ENCODE measurements around the gene SEPTIN2. TPM values are rescaled to one million over a fixed set of nuclear protein-coding genes. Genes with fewer than 3 reads are reported as not detected.

SEPTIN2 gene
- total and polyA plus RNA-seq, 10 of the 15 experiments (the other 5 are each of a cell fraction or from before 2014, with no cell fraction given): 169 to 474 (median 269) TPM

- CTCF ChIA-PET: interaction anchor here (1.0 to 3.3 kb wide), 4 partner anchors 10 to 41 kb away, joined by 3 to 15 read pairs (median 5); no protein-coding TSS in a partner anchor
- no peak overlapping the region for H3K27ac ChIP-seq (ENCODE audit: control insufficient read depth, insufficient read depth)
- TF ChIP-seq RAD51 (IDR thresholded peaks at IDR 0.05) (no peak), PAX8 (IDR thresholded peaks at IDR 0.05) (no peak), BACH1 (IDR thresholded peaks at IDR 0.05; ENCODE audit: borderline replicate concordance) (no peak)
- 97% methylated on average over 9 of the region's 9 CpGs for WGBS (ENCODE audit: insufficient coverage, insufficient replicate concordance, low lambda C conversion rate, missing lambda C conversion rate)
- in situ Hi-C loops (cut with MboI): loop anchor here (5.0 kb wide), 1 partner anchor 526 kb away; no protein-coding TSS in a partner anchor
- H3K4me3 ChIP-seq: no peak overlapping the region
- BruUV-seq (replicated peaks): no TSS peak
- DNase-seq (ENCODE audit: low read depth, low spot score) (no peak), ATAC-seq (no peak), FAIRE-seq (no peak)
- no peaks in the 10 kb centered on the region for H3K27me3 ChIP-seq (replicated peaks in 1 of 2; ENCODE audit: control insufficient read depth in 2 of 2, insufficient read depth in 2 of 2, low read length in 1 of 2)
- RAD21 ChIA-PET (ENCODE audit: unreplicated experiment): interaction anchor here (1.4 kb wide), 1 partner anchor 41 kb away, joined by 4 read pairs; no protein-coding TSS in a partner anchor
- H3K36me3 ChIP-seq (ENCODE audit: control insufficient read depth in 2 of 2, insufficient read depth in 2 of 2, low read length in 1 of 2): peaks cover 17 to 37% of the 10 kb centered on the region in 2 experiments
- no peaks in the 10 kb centered on the region for H3K9me3 ChIP-seq (replicated peaks; ENCODE audit: control insufficient read depth, insufficient read depth, low read length)
- H3K4me1 ChIP-seq (ENCODE audit: control insufficient read depth, insufficient read depth, low read length): no peaks in the 10 kb centered on the region; the same call in 1 of the 2 replicates
- POLR2A ChIA-PET: no interaction called here
- no peaks in the 10 kb centered on the region for H3K79me2 ChIP-seq (ENCODE audit: control insufficient read depth, insufficient read depth, low read length)
- SMC1A ChIA-PET (ENCODE audit: uncharacterized antibody, unreplicated experiment): interaction anchor here (1.1 to 2.1 kb wide), 3 partner anchors 29 to 116 kb away, joined by 3 to 9 read pairs (median 3); no protein-coding TSS in a partner anchor
- no peak overlapping the region for H2AFZ ChIP-seq (ENCODE audit: control insufficient read depth, low read depth, low read length)
- no peak overlapping the region for H3K9ac ChIP-seq (ENCODE audit: control insufficient read depth, insufficient read depth, low read length)
- intact Hi-C loops (cut with micrococcal nuclease; ENCODE audit: unreplicated experiment): loop anchor here (10.0 kb wide), 1 partner anchor 264 kb away; no protein-coding TSS in a partner anchor
- no peaks in the 10 kb centered on the region for H4K20me1 ChIP-seq (ENCODE audit: control insufficient read depth, insufficient read depth)
- no peak overlapping the region for H3K4me2 ChIP-seq (ENCODE audit: control insufficient read depth, insufficient read depth)
Measured at GRCh38 chr2:241350878-241351639, 35.3 kb downstream of the SEPTIN2 start.

GRCh38 chr2:241351640-241352031, 35.9 kb downstream of the SEPTIN2 start:
- no peak for ATAC-seq
- in situ Hi-C loops (cut with MboI): loop anchor here (5.0 kb wide), 1 partner anchor 526 kb away; no protein-coding TSS in a partner anchor
- Histone ChIP-seq H4K20me1 (ENCODE audit: control insufficient read depth, insufficient read depth) (no peaks in the 10 kb centered on the region), H3K4me1 (ENCODE audit: control insufficient read depth, insufficient read depth, low read length) (no peaks in the 10 kb centered on the region; the same call in 1 of the 2 replicates), H3K9me3 (replicated peaks; ENCODE audit: control insufficient read depth, insufficient read depth, low read length) (no peaks in the 10 kb centered on the region), H3K79me2 (ENCODE audit: control insufficient read depth, insufficient read depth, low read length) (peaks cover 5% of the 10 kb centered on the region), H3K4me2 (ENCODE audit: control insufficient read depth, insufficient read depth) (no peak overlapping the region), H3K27ac (ENCODE audit: control insufficient read depth, insufficient read depth) (no peak overlapping the region), H3K4me3 (no peak overlapping the region), H2AFZ (ENCODE audit: control insufficient read depth, low read depth, low read length) (no peak overlapping the region), H3K36me3 (ENCODE audit: control insufficient read depth in 2 of 2, insufficient read depth in 2 of 2, low read length in 1 of 2) (peaks cover 15 to 35% of the 10 kb centered on the region in 2 experiments), H3K9ac (ENCODE audit: control insufficient read depth, insufficient read depth, low read length) (no peak overlapping the region), H3K27me3 (replicated peaks in 1 of 2; ENCODE audit: control insufficient read depth in 2 of 2, insufficient read depth in 2 of 2, low read length in 1 of 2) (no peaks in the 10 kb centered on the region)
- ChIA-PET SMC1A (ENCODE audit: uncharacterized antibody, unreplicated experiment) (interaction anchor here (1.1 to 2.1 kb wide), 3 partner anchors 30 to 115 kb away, joined by 3 to 9 read pairs (median 3); no protein-coding TSS in a partner anchor), CTCF (interaction anchor here (1.0 to 2.5 kb wide), 4 partner anchors 11 to 41 kb away, joined by 3 to 7 read pairs (median 5); no protein-coding TSS in a partner anchor), POLR2A (no interaction called here), RAD21 (ENCODE audit: unreplicated experiment) (interaction anchor here (1.4 kb wide), 1 partner anchor 41 kb away, joined by 4 read pairs; no protein-coding TSS in a partner anchor)
- BruUV-seq (replicated peaks): no TSS peak
- FAIRE-seq: no peak
- WGBS (ENCODE audit: insufficient coverage, insufficient replicate concordance, low lambda C conversion rate, missing lambda C conversion rate): 66% methylated on average over 3 of the region's 3 CpGs
- DNase-seq (ENCODE audit: low read depth, low spot score): no peak
- intact Hi-C loops (cut with micrococcal nuclease; ENCODE audit: unreplicated experiment): loop anchor here (10.0 kb wide), 1 partner anchor 263 kb away; no protein-coding TSS in a partner anchor
- TF ChIP-seq ZNF592 (IDR thresholded peaks at IDR 0.05): no peak
- TF ChIP-seq HDGF (IDR thresholded peaks at IDR 0.05): no peak
- no peak for TF ChIP-seq STAT3 (IDR thresholded peaks at IDR 0.05; ENCODE audit: low read depth, low read length)
- no peak for TF ChIP-seq ELK1 (IDR thresholded peaks at IDR 0.05; ENCODE audit: low read depth, low read length)
- no peak for TF ChIP-seq ZSCAN29 (IDR thresholded peaks at IDR 0.05)
- TF ChIP-seq MYC (IDR thresholded peaks at IDR 0.05; ENCODE audit: insufficient read depth, insufficient read length, insufficient replicate concordance, low read length, severe bottlenecking): no peak
- no peak for TF ChIP-seq FOXM1 (IDR thresholded peaks at IDR 0.05; ENCODE audit: low read depth, low read length)

Data from GM12878 (cell line).